ENCODE measurements around the gene SYNE3.

SYNE3 gene

GRCh38 chr14:95487669-95488084 lies 28.8 kb downstream of the SYNE3 start:
- no peak for DNase-seq

DNA sequence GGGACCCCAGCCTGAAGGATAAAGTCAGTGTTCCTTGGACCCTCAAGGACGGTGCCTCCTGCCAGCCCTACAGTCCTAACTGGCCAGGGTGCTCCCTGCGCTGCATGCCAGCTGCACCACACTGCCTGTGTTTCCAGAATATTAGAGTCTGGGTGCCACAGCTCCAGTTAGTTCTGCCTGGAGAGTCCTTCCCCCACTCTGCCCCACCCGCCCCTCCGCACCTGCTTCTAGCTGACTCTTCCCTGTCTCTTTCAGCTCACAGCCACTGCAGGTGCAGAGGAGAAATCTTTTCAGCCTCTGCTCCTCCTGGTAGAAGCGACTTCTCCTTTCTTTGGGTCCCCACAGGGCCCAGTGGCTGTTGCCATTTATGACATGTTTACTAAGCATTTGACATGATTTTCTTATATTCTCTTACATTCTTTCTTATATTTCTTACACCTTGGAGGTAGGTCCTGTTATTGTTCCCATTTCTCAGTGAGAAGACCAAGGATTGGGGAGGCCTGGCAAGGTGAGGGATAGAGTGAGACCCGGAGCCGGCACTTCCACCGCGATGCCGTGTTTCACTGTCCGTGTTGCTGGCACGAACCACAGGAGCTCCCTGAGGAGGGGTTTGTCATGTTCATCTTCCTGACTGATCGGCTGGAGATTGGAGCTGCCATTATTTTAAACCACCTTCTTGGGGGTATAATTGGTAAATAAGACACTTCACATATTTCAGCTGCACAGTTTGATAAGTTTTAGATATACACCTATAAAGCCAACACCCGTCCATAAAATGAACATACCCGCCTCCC lies 29.4 kb downstream of the SYNE3 start:
- peak in 1 of 2 experiments; percentile 5 for DNase-seq

DNA sequence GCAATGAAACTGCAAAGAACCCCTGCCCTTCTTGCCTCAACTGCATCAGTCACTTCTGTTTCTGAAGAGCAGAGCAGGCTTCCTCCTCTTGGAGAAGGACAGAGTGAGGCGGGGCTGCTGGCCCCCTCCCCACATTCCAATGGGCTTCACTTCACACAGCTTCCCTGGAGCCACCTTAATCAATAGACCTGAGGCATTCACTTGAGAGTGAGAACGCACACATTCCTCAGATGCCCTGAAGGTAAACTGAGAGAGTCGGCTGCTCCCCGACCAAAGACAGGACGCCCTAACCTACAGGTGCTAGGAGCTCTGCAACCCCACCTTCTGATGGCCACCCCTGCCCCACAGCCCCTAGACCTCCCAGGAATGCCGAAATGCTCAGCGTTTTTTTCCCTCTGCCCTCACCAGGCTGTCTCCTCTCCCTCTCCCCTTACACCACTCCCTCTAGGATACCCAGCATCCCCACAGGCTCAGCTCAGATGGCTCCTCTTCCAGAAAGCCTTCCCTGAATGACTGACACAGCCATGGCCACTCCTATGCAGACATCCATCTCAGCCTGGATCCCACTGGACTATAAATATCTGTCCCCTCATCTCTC lies 31.1 kb downstream of the SYNE3 start:
- no peak for DNase-seq

DNA sequence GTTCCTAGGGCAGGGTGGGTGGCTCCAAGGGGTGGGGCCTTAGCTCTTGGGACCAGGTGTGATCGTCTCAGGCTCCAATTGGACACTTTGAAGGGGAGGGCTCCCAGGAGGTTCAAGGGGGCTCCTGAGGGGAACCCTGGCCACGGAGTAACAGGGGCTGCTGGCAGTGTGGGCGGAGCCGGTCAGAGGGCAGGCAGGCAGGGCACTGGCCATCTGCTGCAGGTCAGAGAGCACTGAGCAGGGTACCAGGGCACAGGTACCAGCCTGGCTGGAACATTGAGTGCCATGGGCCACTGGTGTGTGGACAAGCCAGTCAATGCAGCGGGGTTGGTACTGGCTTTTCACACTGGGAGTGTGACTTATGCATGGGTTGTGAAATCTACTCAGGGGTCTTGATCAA lies 32.2 kb downstream of the SYNE3 start:
- DNase-seq = no peak

- DNase-seq = no peak
These were observed 32.9 kb downstream of the SYNE3 start for GRCh38 chr14:95483309-95484165.

DNA sequence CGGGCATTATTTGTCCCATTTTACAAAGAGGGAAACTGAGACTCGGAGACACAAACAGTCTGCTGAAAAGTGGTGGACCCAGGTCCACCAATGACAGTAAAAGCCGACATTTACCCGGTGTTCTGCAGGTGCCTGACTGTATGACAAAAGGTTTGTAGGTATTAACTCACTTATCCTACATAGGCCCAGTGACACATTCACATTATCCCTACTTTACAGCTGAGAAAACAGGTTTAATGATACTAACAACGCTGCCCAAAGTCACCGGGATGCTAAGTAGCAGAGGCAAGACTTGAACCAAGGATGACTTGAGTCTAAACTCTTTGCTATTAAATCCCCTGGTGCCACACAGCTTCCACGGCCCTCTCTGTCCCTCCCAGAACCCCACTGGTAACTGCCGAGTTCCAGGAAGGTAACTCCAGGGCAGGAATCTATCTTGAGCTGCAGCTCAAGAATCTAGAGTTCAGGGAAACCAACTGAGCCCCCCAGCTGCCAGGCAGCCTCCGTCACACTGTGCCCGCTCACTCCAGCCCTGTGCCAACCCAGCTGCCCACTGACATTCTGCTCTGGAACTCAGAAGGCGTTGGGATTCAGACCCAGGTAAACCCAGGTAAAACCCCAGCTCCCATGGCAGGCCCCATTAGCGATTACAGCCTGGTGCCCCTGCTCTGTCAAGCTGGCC lies 33.7 kb downstream of the SYNE3 start:
- no peak for DNase-seq

- no peak for DNase-seq
These were observed 34.9 kb downstream of the SYNE3 start for GRCh38 chr14:95481391-95482022.

- DNase-seq = no peak
These were observed 35.6 kb downstream of the SYNE3 start for GRCh38 chr14:95480887-95481226.

DNA sequence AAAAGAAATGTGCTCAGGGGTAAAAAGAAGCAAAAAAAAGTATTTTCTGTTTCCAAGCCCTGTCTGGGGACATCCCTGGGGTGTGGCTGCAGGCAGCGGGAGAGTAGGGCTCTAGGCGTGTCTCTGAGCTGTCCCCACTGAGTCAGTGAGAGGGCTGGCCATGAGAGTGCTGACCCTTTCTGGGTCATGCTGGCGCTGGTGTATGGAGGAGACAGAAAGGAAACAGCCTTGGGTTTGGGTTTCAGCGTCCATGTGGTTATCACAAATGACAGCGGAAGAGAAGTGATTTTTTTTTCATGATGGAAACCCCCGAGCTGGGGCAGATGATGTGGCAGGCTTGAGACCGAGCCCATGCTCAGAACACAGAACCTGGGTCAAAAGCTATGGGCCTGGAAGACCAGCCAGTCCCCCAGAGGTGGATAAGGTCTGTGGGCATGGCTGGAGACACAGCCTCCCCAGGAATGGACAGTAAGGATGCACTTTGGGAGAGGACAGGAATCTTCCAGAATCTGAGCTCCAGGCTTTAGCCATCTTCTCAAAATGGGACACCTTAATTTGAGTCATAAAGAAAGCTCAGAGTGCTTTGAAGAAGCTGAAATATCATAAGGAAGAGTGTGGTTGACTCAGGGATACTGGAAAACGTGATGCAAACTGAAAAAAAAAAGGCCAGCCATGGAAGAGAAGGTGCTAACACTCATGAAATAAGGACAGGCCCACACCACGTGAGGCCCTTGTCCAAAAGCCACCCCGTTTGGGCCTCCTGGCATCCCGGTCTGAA lies 36.2 kb downstream of the SYNE3 start:
- DNase-seq = no peak

DNA sequence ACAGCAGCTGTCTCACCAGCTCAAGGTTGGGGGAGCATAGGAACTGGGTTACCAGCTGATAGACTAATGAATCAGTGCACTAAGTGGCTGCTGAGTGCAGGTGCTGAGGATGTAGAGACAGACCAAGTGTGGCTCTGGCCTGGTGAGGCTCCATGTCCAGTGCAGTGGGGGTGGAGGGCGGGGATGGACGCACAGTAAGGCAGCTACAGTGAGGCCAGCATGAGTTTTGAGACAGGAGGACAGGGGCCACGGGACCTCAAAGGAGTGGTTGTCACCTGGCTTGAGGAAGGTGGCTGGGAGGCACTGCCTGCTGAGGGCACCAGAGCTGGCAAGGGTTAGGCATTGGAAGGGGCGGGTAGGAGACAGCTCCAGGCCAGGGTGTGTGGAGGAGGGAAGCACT lies 37.0 kb downstream of the SYNE3 start:
- no peak for DNase-seq

DNA sequence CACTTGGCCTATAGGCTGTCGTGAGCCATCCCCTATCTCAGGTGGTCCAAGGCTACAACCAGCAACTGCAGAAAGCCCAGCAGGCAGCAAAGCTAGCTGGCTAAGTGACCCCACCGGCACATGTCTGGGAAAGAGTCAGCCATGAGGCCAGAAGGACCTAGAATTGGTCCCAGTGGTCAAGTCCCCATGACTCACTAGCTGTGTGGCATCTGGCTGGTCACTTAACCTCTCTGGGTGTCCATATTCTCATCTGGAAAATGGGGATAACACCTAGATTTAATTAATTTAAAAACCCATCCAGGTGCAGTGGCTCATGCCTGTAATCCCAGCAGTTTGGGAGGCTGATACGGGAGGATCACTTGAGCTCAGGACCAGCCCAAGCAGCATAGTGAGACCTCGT lies 37.6 kb downstream of the SYNE3 start:
- DNase-seq = no peak

GRCh38 chr14:95478309-95478708 lies 38.1 kb downstream of the SYNE3 start:
- DNase-seq = no peak

DNA sequence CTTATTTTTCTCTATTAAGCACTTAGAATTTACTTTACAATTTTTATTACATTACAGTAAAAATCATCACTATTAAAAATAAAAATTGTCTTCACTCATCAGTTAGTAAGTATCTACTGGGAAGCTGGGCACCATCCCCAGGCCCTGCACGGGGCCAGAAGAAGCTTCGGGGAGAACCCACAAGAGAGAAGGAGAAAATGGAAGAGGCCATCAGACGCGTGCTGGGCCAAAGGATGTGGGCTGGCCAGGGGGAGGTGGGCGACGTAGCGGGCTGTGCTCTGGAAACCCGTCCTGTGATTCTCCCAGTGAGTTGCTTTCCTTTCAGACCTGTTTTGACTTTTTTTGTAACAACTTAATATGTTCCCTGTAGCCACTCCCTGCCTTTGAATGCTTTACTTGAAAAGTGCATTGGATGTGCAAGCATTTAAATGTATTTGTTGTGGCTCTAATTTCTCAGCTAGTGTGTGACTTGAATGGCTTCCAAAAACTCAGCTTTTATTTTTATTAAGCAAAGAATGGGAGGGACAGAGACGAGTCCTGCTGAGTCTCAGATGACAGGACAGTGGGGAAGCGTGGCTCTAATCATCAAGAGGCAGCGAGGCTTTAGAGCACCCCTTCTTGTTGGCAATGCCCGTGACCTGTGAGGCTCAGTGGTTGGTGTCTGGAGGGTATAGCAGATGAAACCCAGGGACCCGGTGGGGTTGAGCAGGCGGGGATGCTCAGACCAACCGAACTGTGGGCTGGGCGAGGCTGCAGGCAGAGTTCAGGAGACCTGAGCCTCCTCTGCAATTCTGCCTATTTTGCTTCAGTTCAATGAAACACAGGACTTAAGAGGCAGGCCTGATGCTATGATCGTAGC lies 38.8 kb downstream of the SYNE3 start:
- no peak for DNase-seq

DNA sequence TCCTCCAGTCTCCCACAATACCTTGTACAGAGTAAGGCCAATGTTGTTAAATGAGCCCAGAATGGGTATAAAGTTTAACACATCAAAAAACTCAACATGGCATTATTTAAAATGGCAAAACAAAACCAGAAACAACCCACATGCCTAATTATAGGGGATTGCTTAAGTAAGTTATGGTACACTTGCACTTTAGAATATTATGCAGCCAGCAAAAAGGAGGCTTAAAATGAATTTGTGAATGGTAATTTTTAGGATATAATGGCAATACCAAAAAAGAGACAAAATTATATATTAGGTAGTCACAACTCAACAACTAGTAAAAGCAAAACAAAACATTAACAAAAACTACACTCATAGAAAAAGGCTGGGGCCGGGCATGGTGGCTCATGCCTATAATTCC lies 39.7 kb downstream of the SYNE3 start:
- no peak for DNase-seq

GRCh38 chr14:95475540-95476240 lies 40.8 kb downstream of the SYNE3 start:
- no peak for DNase-seq

- DNase-seq = no peak
These were observed 41.5 kb downstream of the SYNE3 start for GRCh38 chr14:95474941-95475340.

DNA sequence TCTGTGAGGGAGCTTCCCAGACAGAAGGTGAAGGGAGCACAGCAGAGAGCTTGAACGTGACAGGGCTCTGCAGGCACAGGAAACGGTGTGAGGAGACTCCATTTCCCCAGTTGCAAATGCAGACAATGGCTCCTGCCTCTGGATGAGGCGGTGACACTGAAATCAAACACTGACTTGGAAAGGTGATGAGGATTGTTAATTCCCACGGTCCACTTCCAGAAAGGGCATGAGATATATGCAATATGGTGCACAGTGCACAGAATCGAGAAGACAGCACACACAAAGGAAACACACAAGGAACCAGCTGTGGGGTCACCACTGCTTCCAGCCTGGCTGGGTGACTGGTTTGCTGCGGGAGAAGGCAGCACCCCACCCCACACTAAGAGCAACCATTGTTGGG lies 42.0 kb downstream of the SYNE3 start:
- DNase-seq = no peak

DNA sequence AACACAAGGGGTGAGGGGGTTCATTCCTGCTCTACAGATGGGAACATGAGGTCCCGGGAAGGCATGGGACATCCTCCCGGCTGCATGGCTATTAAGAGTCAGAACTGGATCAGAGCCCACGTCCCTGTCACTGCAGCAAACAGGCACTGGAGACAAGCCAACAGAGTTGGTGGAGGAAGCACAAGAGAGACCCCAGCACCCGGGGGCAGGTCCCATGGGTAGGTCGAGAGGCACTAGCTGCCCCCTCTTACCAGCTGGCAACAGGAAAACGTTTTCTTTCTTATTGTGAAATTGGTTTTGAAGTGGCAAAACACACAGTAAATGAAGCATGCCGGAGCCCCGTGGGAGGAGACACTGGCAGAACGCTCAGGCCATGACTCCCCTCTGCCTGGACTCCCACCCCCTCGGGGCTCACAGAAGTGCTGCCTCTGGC lies 43.6 kb downstream of the SYNE3 start:
- peak; percentile 53 to 54 for DNase-seq

DNA sequence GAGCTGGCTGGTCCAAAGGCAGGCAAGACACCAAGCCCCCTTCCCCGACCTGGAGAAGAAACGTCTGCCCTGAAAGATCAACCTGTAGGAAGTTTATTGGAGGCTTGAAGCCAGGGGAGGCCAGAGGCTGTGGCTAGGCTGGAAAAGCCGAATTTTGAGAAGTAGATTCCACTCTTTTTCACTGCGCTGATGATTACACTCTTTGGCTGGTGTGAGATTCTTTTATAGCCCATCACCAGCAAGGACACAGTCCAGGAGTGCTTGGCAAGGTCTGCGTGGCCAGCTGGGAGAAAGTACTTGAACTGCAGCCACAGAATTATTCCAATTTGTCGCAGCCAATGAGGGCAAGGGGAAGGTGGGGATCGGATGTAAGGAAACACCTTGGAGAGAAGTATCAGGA lies 45.0 kb downstream of the SYNE3 start:
- no peak for DNase-seq

- DNase-seq = no peak
These were observed 45.4 kb downstream of the SYNE3 start for GRCh38 chr14:95471016-95471415.
